Lung (tissue), 12 donors: ENCODE results near the gene DGKH. TPM values are rescaled to one million over a fixed set of nuclear protein-coding genes. Genes with fewer than 3 reads are reported as not detected.

Experiments
- ATAC-seq: fragments of 200-7000 bp; cut with Tn5 transposase; one replicate; pipeline ENCODE4 v1.9.1; 2020; ENCODE audit warnings: moderate number of reproducible peaks; ENCODE audit not compliant: insufficient read depth, low FRiP score
- DNase-seq, 3 donors: peaks; one replicate each; pipeline ENCODE4 v3.0.0-alpha.2; 2013 to 2017
- H3K27ac ChIP-seq, 2 donors: one replicate each; pipeline ENCODE4 v1.5.1; 2013; ENCODE audit warnings: mild to moderate bottlenecking in 2 of 2, moderate library complexity in 2 of 2, control low read depth in 1 of 2, inconsistent platforms in 1 of 2, low read depth in 1 of 2, low read length in 1 of 2
- H3K27me3 ChIP-seq, 3 donors: one replicate each; pipeline ENCODE4 v1.5.1; 2013; ENCODE audit warnings: low read length in 2 of 3; ENCODE audit not compliant: control insufficient read depth in 3 of 3, insufficient read depth in 3 of 3
- H3K36me3 ChIP-seq, 4 donors: one replicate each; pipeline ENCODE4 v1.5.1; 2013; ENCODE audit warnings: low read length in 4 of 4, mild to moderate bottlenecking in 1 of 4, moderate library complexity in 1 of 4; ENCODE audit not compliant: control insufficient read depth in 4 of 4, insufficient read depth in 4 of 4
- H3K4me1 ChIP-seq, 5 donors: one replicate each; pipeline ENCODE4 v1.5.1; 2013; ENCODE audit warnings: low read length in 5 of 5, mild to moderate bottlenecking in 2 of 5, moderate library complexity in 1 of 5; ENCODE audit not compliant: control insufficient read depth in 5 of 5, insufficient read depth in 5 of 5
- H3K4me3 ChIP-seq: one replicate; pipeline ENCODE4 v1.5.1; 2013; ENCODE audit warnings: mild to moderate bottlenecking, control low read depth, moderate library complexity
- H3K9ac ChIP-seq, 2 donors: one replicate each; pipeline ENCODE4 v1.5.1; 2013; ENCODE audit warnings: low read length in 2 of 2, control low read depth in 1 of 2; ENCODE audit not compliant: insufficient read depth in 1 of 2
- H3K9me3 ChIP-seq, 4 donors: one replicate each; pipeline ENCODE4 v1.5.1; 2013; ENCODE audit warnings: low read length in 3 of 4, mild to moderate bottlenecking in 1 of 4, moderate library complexity in 1 of 4; ENCODE audit not compliant: control insufficient read depth in 4 of 4, insufficient read depth in 3 of 4
- WGBS, 2 donors: extraction: QIAGEN DNeasy Blood & Tissue Kit; methylation state at CpG; one replicate each; pipeline ENCODE4 v1.1.7; 2013; 5-methylcytosine and 5-hydroxymethylcytosine counted together
- polyA plus RNA-seq, 2 donors: library from polyadenylated mRNA; stranded (reverse); fragments of 200-250 nt; gene quantifications; one replicate each; pipeline ENCODE4 v1.2.1, GENCODE V29; 2013
- total RNA-seq, 2 donors: library from RNA; depleted of rRNA in 1 of 2; stranded (reverse); fragments of >200 nt in 1 of 2; gene quantifications; one replicate each; pipeline ENCODE4 v1.2.1, GENCODE V29; 2014 to 2021
- TF ChIP-seq, protein P1 (sequence below): IDR thresholded peaks from 2 replicates; pipeline ENCODE4 v1.5.1; 2012; ENCODE audit warnings: mild to moderate bottlenecking; ENCODE audit errors: control extremely low read depth, extremely low read depth
- donor health status: control.
- donor health status: control.
- donor health status: Bipolar disorder and iron deficiency.
- donor health status: healthy.
- donor health status: DM: yes; HTN: yes; CAD: no.

Gene DGKH
- total and polyA plus RNA-seq, 4 donors: 2.2 to 33.1 (median 11.4) TPM

GRCh38 chr13:42146359-42146758, 97.9 kb downstream of the DGKH start:
- ATAC-seq: no peak
- TF ChIP-seq, protein P1, sequence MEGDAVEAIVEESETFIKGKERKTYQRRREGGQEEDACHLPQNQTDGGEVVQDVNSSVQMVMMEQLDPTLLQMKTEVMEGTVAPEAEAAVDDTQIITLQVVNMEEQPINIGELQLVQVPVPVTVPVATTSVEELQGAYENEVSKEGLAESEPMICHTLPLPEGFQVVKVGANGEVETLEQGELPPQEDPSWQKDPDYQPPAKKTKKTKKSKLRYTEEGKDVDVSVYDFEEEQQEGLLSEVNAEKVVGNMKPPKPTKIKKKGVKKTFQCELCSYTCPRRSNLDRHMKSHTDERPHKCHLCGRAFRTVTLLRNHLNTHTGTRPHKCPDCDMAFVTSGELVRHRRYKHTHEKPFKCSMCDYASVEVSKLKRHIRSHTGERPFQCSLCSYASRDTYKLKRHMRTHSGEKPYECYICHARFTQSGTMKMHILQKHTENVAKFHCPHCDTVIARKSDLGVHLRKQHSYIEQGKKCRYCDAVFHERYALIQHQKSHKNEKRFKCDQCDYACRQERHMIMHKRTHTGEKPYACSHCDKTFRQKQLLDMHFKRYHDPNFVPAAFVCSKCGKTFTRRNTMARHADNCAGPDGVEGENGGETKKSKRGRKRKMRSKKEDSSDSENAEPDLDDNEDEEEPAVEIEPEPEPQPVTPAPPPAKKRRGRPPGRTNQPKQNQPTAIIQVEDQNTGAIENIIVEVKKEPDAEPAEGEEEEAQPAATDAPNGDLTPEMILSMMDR: no peak
- Histone ChIP-seq H3K4me3 (no peak overlapping the region), H3K4me1 (no peaks in the 10 kb centered on the region), H3K27ac (no peak overlapping the region), H3K36me3 (no peaks in the 10 kb centered on the region), H3K27me3 (no peaks in the 10 kb centered on the region), H3K9me3 (no peaks in the 10 kb centered on the region), H3K9ac (no peak overlapping the region)
- no peak for DNase-seq
- 73 to 77% methylated on average over 2 of the region's 2 CpGs for WGBS, 2 donors

DNA sequence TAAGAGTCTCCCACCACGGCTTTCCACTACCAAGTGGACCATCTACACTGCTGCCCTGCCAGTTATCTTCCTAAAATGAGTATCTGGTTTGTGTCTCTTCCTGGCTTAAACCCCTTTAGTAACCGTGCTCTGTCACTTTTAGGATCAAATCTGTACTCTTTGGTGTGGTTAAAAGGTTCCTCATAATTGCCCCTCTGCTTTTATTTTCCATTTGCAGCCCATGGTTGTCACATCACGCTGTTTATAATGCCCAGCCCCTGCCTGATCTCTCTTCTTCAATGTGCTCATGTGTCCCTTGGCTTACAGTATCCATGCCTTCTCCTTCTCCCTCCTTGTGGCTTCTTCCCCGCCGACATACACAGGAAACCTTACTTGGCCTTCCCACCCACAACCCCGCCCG, 100.1 kb downstream of the DGKH start:
- no peaks in the 10 kb centered on the region for H3K9me3 ChIP-seq
- ATAC-seq (no peak), DNase-seq (no peak)
- no peaks in the 10 kb centered on the region for H3K36me3 ChIP-seq
- 62 to 69% methylated on average over 7 of the region's 7 CpGs for WGBS, 2 donors
- no peaks in the 10 kb centered on the region for H3K27me3 ChIP-seq
- no peak overlapping the region for H3K27ac ChIP-seq
- no peaks in the 10 kb centered on the region for H3K4me1 ChIP-seq
- no peak overlapping the region for H3K9ac ChIP-seq
- no peak overlapping the region for H3K4me3 ChIP-seq
- TF ChIP-seq, protein P1: no peak

- H3K27me3 ChIP-seq: no peaks in the 10 kb centered on the region
- H3K27ac ChIP-seq: no peak overlapping the region
- H3K36me3 ChIP-seq: no peaks in the 10 kb centered on the region
- H3K4me3 ChIP-seq: no peak overlapping the region
- TF ChIP-seq, protein P1: no peak
- H3K9ac ChIP-seq: no peak overlapping the region
- WGBS, 2 donors: 75 to 86% methylated on average over 4 of the region's 4 CpGs
- ATAC-seq (no peak), DNase-seq (no peak)
- H3K9me3 ChIP-seq: no peaks in the 10 kb centered on the region
- H3K4me1 ChIP-seq: no peaks in the 10 kb centered on the region
These were observed 100.7 kb downstream of the DGKH start for GRCh38 chr13:42149136-42149535.

GRCh38 chr13:42151781-42152180, 103.3 kb downstream of the DGKH start:
- no peaks in the 10 kb centered on the region for H3K27me3 ChIP-seq
- no peak overlapping the region for H3K9ac ChIP-seq
- no peak for DNase-seq
- TF ChIP-seq, protein P1: no peak
- H3K27ac ChIP-seq: no peak overlapping the region
- no peaks in the 10 kb centered on the region for H3K9me3 ChIP-seq
- 75 to 79% methylated on average over 1 of the region's 1 CpG for WGBS, 2 donors
- H3K4me3 ChIP-seq: no peak overlapping the region
- peaks cover 0 to 4% (median 2%) of the 10 kb centered on the region in 4 donors for H3K36me3 ChIP-seq
- no peak for ATAC-seq
- peaks cover 0 to 1% (median 0%) of the 10 kb centered on the region in 5 donors for H3K4me1 ChIP-seq
